Upper lobe of right lung (tissue), 1 donor: ENCODE results near the gene BHMT2. TPM values are rescaled to one million over a fixed set of nuclear protein-coding genes. Genes with fewer than 3 reads are reported as not detected.

Experiments used
- ATAC-seq: fragments of 200-7000 bp; cut with Tn5 transposase; one replicate; pipeline ENCODE4 v1.9.1; 2020; ENCODE audit warnings: mild to moderate bottlenecking, moderate library complexity
- DNase-seq: peaks from one replicate; pipeline ENCODE4 v3.0.0-alpha.2; 2020
- H3K27ac ChIP-seq: fragments of 200-600 bp; one replicate; pipeline ENCODE4 v1.8.0; 2022
- H3K27me3 ChIP-seq: fragments of 200-600 bp; one replicate; pipeline ENCODE4 v1.8.0; 2022; ENCODE audit warnings: mild to moderate bottlenecking
- H3K36me3 ChIP-seq: fragments of 200-600 bp; one replicate; pipeline ENCODE4 v1.8.0; 2022
- H3K4me1 ChIP-seq: fragments of 200-600 bp; one replicate; pipeline ENCODE4 v1.8.0; 2022
- H3K4me3 ChIP-seq: fragments of 200-600 bp; one replicate; pipeline ENCODE4 v1.8.0; 2022; ENCODE audit warnings: mild to moderate bottlenecking
- H3K9me3 ChIP-seq: fragments of 200-600 bp; one replicate; pipeline ENCODE4 v1.8.0; 2022
- CTCF ChIP-seq: fragments of 200-600 bp; IDR thresholded peaks from one replicate; pipeline ENCODE4 v1.8.0; 2022; ENCODE audit warnings: antibody characterized with exemption
- intact Hi-C: fragments of 100-400 bp; cut with DNase I; formaldehyde crosslinking; loops from one replicate; pipeline ENCODE4 v1.11.0; 2022
- total RNA-seq: library from RNA; stranded (reverse); fragmentation: NEBNext Ultra II Directional; extraction: Animal tissue kit (Norgen Biotek cat#: 25700); gene quantifications from one replicate; pipeline ENCODE4 v1.2.1, GENCODE V29; 2021
- donor health status: DM: no; HTN: yes; CAD: no; lungs with severe emphysema.

BHMT2 gene
- total RNA-seq, 1 donor from 2014 or later: 4.7 TPM

GRCh38 chr5:79122973-79123372 lies 53.4 kb downstream of the BHMT2 start:
- H3K36me3 ChIP-seq: no peaks in the 10 kb centered on the region
- DNase-seq (no peak), ATAC-seq (peak; percentile 87)
- no peak overlapping the region for H3K4me3 ChIP-seq
- no peaks in the 10 kb centered on the region for H3K9me3 ChIP-seq
- no peak for TF ChIP-seq CTCF
- no peaks in the 10 kb centered on the region for H3K27me3 ChIP-seq
- no peak overlapping the region for H3K27ac ChIP-seq
- H3K4me1 ChIP-seq: no peaks in the 10 kb centered on the region
- intact Hi-C loops: no loop called here

GRCh38 chr5:79124607-79125006 lies 55.0 kb downstream of the BHMT2 start:
- no peak for DNase-seq
- intact Hi-C loops: no loop called here

GRCh38 chr5:79130781-79131180 lies 61.2 kb downstream of the BHMT2 start:
- Histone ChIP-seq H3K27ac (no peak overlapping the region), H3K9me3 (no peaks in the 10 kb centered on the region), H3K27me3 (no peaks in the 10 kb centered on the region), H3K4me3 (no peak overlapping the region), H3K36me3 (no peaks in the 10 kb centered on the region), H3K4me1 (peaks cover 6% of the 10 kb centered on the region)
- DNase-seq (no peak), ATAC-seq (no peak)
- TF ChIP-seq CTCF: no peak
- intact Hi-C loops: loop anchor here (10.0 kb wide), 1 partner anchor 106 kb away; no protein-coding TSS in a partner anchor

More at GRCh38 chr5:79124607-79125006, 55.0 kb downstream of the BHMT2 start:
- no peaks in the 10 kb centered on the region for H3K4me1 ChIP-seq
- H3K9me3 ChIP-seq: no peaks in the 10 kb centered on the region
- H3K4me3 ChIP-seq: no peak overlapping the region
- H3K27me3 ChIP-seq: no peaks in the 10 kb centered on the region
- H3K27ac ChIP-seq: no peak overlapping the region
- H3K36me3 ChIP-seq: no peaks in the 10 kb centered on the region
- ATAC-seq: no peak
- TF ChIP-seq CTCF: no peak

GRCh38 chr5:79133121-79133656 lies 63.6 kb downstream of the BHMT2 start:
- no peaks in the 10 kb centered on the region for H3K9me3 ChIP-seq
- peaks cover 6% of the 10 kb centered on the region for H3K4me1 ChIP-seq
- TF ChIP-seq CTCF: peak; percentile 44
- H3K36me3 ChIP-seq: no peaks in the 10 kb centered on the region
- intact Hi-C loops: loop anchor here (10.0 kb wide), 1 partner anchor 108 kb away; no protein-coding TSS in a partner anchor
- peak overlapping the region; percentile 55 for H3K27ac ChIP-seq
- DNase-seq (no peak), ATAC-seq (peak; percentile 62)
- no peaks in the 10 kb centered on the region for H3K27me3 ChIP-seq
- H3K4me3 ChIP-seq: peak overlapping the region; percentile 26

GRCh38 chr5:79133657-79134451 lies 64.3 kb downstream of the BHMT2 start:
- peak overlapping the region; percentile 55 for H3K27ac ChIP-seq
- intact Hi-C loops: loop anchor here (10.0 kb wide), 1 partner anchor 109 kb away; no protein-coding TSS in a partner anchor
- no peaks in the 10 kb centered on the region for H3K36me3 ChIP-seq
- peak; percentile 64 for TF ChIP-seq CTCF
- DNase-seq: no peak
- no peaks in the 10 kb centered on the region for H3K9me3 ChIP-seq
- H3K4me1 ChIP-seq: peaks cover 6% of the 10 kb centered on the region
- peak overlapping the region; percentile 26 for H3K4me3 ChIP-seq
- peak; percentile 88 for ATAC-seq
- H3K27me3 ChIP-seq: no peaks in the 10 kb centered on the region
